Endodermal cell (in vitro differentiated cells): Measurements from ENCODE around the gene DHX8. TPM values are rescaled to one million over a fixed set of nuclear protein-coding genes. Genes with fewer than 3 reads are reported as not detected.

ENCODE experiments used
- DNase-seq: peaks from one replicate; pipeline ENCODE4 v3.0.0-alpha.2; 2017
- H3K27ac ChIP-seq: 2 replicates; pipeline ENCODE4 v1.5.1; 2013; ENCODE audit warnings: mild to moderate bottlenecking, low read depth, low read length, moderate library complexity
- H3K27me3 ChIP-seq: 2 replicates; pipeline ENCODE4 v1.6.1; 2013; ENCODE audit warnings: mild to moderate bottlenecking, low read length, moderate library complexity; ENCODE audit not compliant: insufficient read depth, control insufficient read depth, poor library complexity, severe bottlenecking
- H3K36me3 ChIP-seq: 2 replicates; pipeline ENCODE4 v1.7.0; 2013; ENCODE audit warnings: mild to moderate bottlenecking, low read length, moderate library complexity; ENCODE audit not compliant: control insufficient read depth, insufficient read depth
- H3K4me1 ChIP-seq: one replicate; pipeline ENCODE4 v1.7.0; 2013; ENCODE audit warnings: low read length; ENCODE audit not compliant: control insufficient read depth, insufficient read depth
- H3K4me3 ChIP-seq: 2 replicates; pipeline ENCODE4 v1.5.1; 2013; ENCODE audit warnings: mild to moderate bottlenecking, low read length, moderate library complexity
- H3K9ac ChIP-seq: 2 replicates; pipeline ENCODE4 v1.6.1; 2013; ENCODE audit warnings: mild to moderate bottlenecking, low read length, moderate library complexity; ENCODE audit not compliant: poor library complexity, severe bottlenecking; ENCODE audit errors: extremely low read depth
- H3K9me3 ChIP-seq: 2 replicates; pipeline ENCODE4 v1.6.1; 2013; ENCODE audit warnings: mild to moderate bottlenecking, low read length, moderate library complexity; ENCODE audit not compliant: control insufficient read depth
- H3K27ac Mint-ChIP-seq: 2 replicates; pipeline ENCODE4 v1.8.0; 2020; ENCODE audit warnings: mixed read lengths
- H3K27me3 Mint-ChIP-seq: 2 replicates; pipeline ENCODE4 v1.8.0; 2021; ENCODE audit warnings: mild to moderate bottlenecking, mixed read lengths; ENCODE audit not compliant: insufficient read depth
- H3K36me3 Mint-ChIP-seq: 2 replicates; pipeline ENCODE4 v1.8.0; 2020; ENCODE audit warnings: low read depth, mixed read lengths
- H3K4me1 Mint-ChIP-seq: 2 replicates; pipeline ENCODE4 v1.8.0; 2020; ENCODE audit warnings: mixed read lengths
- H3K4me3 Mint-ChIP-seq: 2 replicates; pipeline ENCODE4 v1.8.0; 2020; ENCODE audit warnings: mild to moderate bottlenecking, moderate library complexity, mixed read lengths
- H3K9me3 Mint-ChIP-seq: 2 replicates; pipeline ENCODE4 v1.8.0; 2020; ENCODE audit warnings: mild to moderate bottlenecking, mixed read lengths
- CTCF ChIP-seq: fragments of 200-600 bp; sonication (generic); conservative IDR thresholded peaks from 2 replicates; pipeline ENCODE4 v1.5.0; 2021; ENCODE audit warnings: antibody characterized with exemption, mild to moderate bottlenecking
- WGBS, 2 experiments: methylation state at CpG; one replicate each; pipeline versions ENCODE4 v1.1.5 to v1.1.7; 2013; ENCODE audit warnings: missing lambda C conversion rate in 2 of 2, mixed read lengths in 1 of 2; ENCODE audit not compliant: insufficient coverage in 1 of 2, insufficient read length in 1 of 2; 5-methylcytosine and 5-hydroxymethylcytosine counted together
- total RNA-seq, 2 donors: library from RNA; stranded (reverse); fragmentation: NEBNext Ultra II Directional in 1 of 2; extraction: Animal tissue kit (Norgen Biotek cat#: 25700) in 1 of 2; gene quantifications; 2 replicates in 1 of 2; 3 replicates in 1 of 2; pipeline ENCODE4 v1.2.1, GENCODE V29; 2021

Gene DHX8
- total RNA-seq, 2 donors from 2014 or later = 53.3 to 57.1 TPM

- 17 to 18% methylated on average over 1 to 7 of the region's 7 CpGs for WGBS, 2 experiments
- Histone ChIP-seq H3K9ac (peak overlapping the region; percentile 72), H3K4me1 (peaks cover 11% of the 10 kb centered on the region), H3K27me3 (peaks cover 13% of the 10 kb centered on the region), H3K9me3 (no peaks in the 10 kb centered on the region), H3K27ac (peak overlapping the region; percentile 10), H3K4me3 (peak overlapping the region; percentile 95), H3K36me3 (peaks cover 9% of the 10 kb centered on the region)
- no peak for TF ChIP-seq CTCF
- Mint-ChIP-seq H3K9me3 (no peaks in the 10 kb centered on the region), H3K36me3 (peaks cover 5% of the 10 kb centered on the region), H3K27me3 (peaks cover 3% of the 10 kb centered on the region), H3K4me1 (peaks cover 56% of the 10 kb centered on the region), H3K4me3 (peak overlapping the region; percentile 79), H3K27ac (no peak overlapping the region)
- peak; percentile 76 for DNase-seq
Observed at GRCh38 chr17:43543771-43544575, 60.2 kb downstream of the DHX8 start.

DNA sequence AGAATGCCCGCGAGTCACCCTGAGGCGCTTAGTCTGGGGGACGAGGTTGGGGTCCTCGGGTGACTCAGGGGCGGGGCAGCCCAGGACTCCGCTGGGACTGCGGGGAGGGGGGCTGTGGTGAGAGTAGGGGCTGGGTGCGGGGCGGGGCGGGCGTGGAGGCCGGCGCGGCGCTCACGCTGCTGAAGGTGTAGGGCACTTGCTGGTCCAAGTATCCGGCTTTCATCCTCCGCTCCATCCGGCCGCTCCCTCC lies 61.5 kb downstream of the DHX8 start:
- Mint-ChIP-seq H3K9me3 (no peaks in the 10 kb centered on the region), H3K4me1 (peaks cover 51% of the 10 kb centered on the region), H3K36me3 (no peaks in the 10 kb centered on the region), H3K27me3 (peaks cover 3% of the 10 kb centered on the region), H3K27ac (peak overlapping the region; percentile 86), H3K4me3 (peak overlapping the region; percentile 79)
- no peak overlapping the region for H3K27ac ChIP-seq
- H3K9ac ChIP-seq = peak overlapping the region; percentile 72
- 0% methylated on average over 3 to 21 of the region's 21 CpGs for WGBS, 2 experiments
- peak overlapping the region; percentile 95 for H3K4me3 ChIP-seq
- H3K9me3 ChIP-seq = no peaks in the 10 kb centered on the region
- peaks cover 11% of the 10 kb centered on the region for H3K4me1 ChIP-seq
- DNase-seq = no peak
- H3K27me3 ChIP-seq = peaks cover 13% of the 10 kb centered on the region
- no peak for TF ChIP-seq CTCF
- H3K36me3 ChIP-seq = peaks cover 9% of the 10 kb centered on the region

- DNase-seq = peak; percentile 100
- TF ChIP-seq CTCF = no peak
- Histone ChIP-seq H3K27me3 (peaks cover 13% of the 10 kb centered on the region), H3K27ac (peak within 1 kb of the TSS; percentile 88), H3K9ac (peak within 1 kb of the TSS; percentile 72), H3K36me3 (peaks cover 2% of the 10 kb centered on the region), H3K4me3 (peak within 1 kb of the TSS; percentile 95), H3K9me3 (no peaks in the 10 kb centered on the region), H3K4me1 (peaks cover 11% of the 10 kb centered on the region)
- Mint-ChIP-seq H3K4me1 (peaks cover 43% of the 10 kb centered on the region), H3K27me3 (peaks cover 3% of the 10 kb centered on the region), H3K27ac (peak within 1 kb of the TSS; percentile 86), H3K36me3 (no peaks in the 10 kb centered on the region), H3K9me3 (no peaks in the 10 kb centered on the region), H3K4me3 (peak within 1 kb of the TSS; percentile 79)
- WGBS, 2 experiments = 1 to 2% methylated on average over 27 to 46 of the region's 46 CpGs
Observed at GRCh38 chr17:43546319-43547188, 62.8 kb downstream of the DHX8 start, which contains the start of gene ETV4. Gene ETV4 (minus strand): TSS chr17:43546340. CDS start chr17:43545617, 723 bp downstream.
